ENCODE data around the gene SKIL. TPM values are rescaled to one million over a fixed set of nuclear protein-coding genes. Genes with fewer than 3 reads are reported as not detected.

The SKIL gene
- total RNA-seq, 1 donor from 2014 or later, result 94.0 TPM

DNA sequence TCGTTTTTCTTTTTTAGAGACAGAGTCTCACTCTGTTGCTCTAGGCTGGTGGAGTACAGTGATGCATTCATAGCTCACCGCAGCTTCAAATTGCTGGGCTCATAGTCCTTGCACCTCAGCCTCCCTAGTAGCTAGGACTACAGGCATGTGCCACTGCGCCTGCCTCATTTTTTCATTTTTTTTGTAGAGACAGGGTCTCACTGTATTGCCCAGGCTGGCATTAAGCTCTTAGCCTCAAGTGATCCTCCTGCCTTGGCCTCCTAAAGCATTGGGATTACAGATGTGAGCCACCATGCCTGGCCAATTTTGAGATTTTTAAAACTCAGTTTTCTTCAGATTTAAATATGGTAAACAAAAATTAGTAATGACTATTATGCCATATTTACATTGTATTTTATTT, 29.0 kb downstream of the SKIL start:
- Mint-ChIP-seq H3K27me3 (ENCODE audit: low read depth) (no peaks in the 10 kb centered on the region), H3K9me3 (ENCODE audit: low read depth) (no peaks in the 10 kb centered on the region), H3K4me1 (ENCODE audit: low read depth) (peaks cover 12% of the 10 kb centered on the region), H3K4me3 (ENCODE audit: unreplicated experiment) (no peak overlapping the region), H3K27ac (ENCODE audit: unreplicated experiment) (peak overlapping the region; percentile 45), H3K36me3 (ENCODE audit: low read depth) (peaks cover 26% of the 10 kb centered on the region)
- no peak for DNase-seq (ENCODE audit: low spot score)
- no peak for TF ChIP-seq CTCF (IDR thresholded peaks at IDR 0.05)

GRCh38 chr3:170387950-170388349, 30.4 kb downstream of the SKIL start:
- Mint-ChIP-seq H3K27me3 (ENCODE audit: low read depth) (no peaks in the 10 kb centered on the region), H3K4me3 (ENCODE audit: unreplicated experiment) (no peak overlapping the region), H3K9me3 (ENCODE audit: low read depth) (no peaks in the 10 kb centered on the region), H3K27ac (ENCODE audit: unreplicated experiment) (peak overlapping the region; percentile 8), H3K36me3 (ENCODE audit: low read depth) (peaks cover 31% of the 10 kb centered on the region), H3K4me1 (ENCODE audit: low read depth) (peaks cover 21% of the 10 kb centered on the region)
- TF ChIP-seq CTCF (IDR thresholded peaks at IDR 0.05), result peak; percentile 43
- DNase-seq (ENCODE audit: low spot score), result no peak

DNA sequence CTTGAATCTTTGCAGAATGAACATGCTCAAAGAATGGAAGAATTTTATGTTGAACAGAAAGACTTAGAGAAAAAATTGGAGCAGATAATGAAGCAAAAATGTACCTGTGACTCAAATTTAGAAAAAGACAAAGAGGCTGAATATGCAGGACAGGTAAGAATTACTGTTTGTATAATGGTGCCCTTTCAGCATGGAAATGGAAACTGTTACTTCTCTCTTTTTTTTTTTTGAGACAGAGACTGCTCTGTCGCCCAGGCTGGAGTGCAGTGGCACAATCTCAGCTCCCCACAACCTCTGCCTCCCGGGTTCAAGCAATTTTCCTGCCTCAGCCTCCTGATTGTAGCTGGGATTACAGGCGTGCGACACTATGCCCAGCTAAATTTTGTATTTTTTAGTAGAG, 33.6 kb downstream of the SKIL start:
- Mint-ChIP-seq H3K4me1 (ENCODE audit: low read depth) (peaks cover 11% of the 10 kb centered on the region), H3K27me3 (ENCODE audit: low read depth) (no peaks in the 10 kb centered on the region), H3K4me3 (ENCODE audit: unreplicated experiment) (no peak overlapping the region), H3K27ac (ENCODE audit: unreplicated experiment) (no peak overlapping the region), H3K36me3 (ENCODE audit: low read depth) (peaks cover 23% of the 10 kb centered on the region), H3K9me3 (ENCODE audit: low read depth) (no peaks in the 10 kb centered on the region)
- no peak for TF ChIP-seq CTCF (IDR thresholded peaks at IDR 0.05)
- DNase-seq (ENCODE audit: low spot score), result no peak

DNA sequence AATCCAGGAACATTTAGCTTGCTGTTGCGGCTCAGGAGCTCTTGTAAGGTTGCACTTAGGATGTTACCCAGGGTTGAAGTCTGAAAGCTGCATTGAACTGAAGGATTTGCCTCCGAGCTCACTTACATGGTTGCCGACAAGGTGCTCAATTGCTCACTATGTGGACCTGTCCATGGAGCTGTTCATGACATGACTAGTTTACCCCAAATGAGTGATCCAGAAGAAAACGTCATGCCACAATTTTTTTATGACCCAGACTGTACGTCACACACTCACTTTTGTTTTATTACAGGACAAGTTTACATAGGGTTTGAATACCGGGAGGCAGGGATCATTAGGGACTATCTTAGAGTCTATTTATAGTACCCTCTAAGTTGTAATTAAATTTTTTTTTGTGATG, 40.2 kb downstream of the SKIL start:
- H3K27ac Mint-ChIP-seq (ENCODE audit: unreplicated experiment), result peak overlapping the region; percentile 23

DNA sequence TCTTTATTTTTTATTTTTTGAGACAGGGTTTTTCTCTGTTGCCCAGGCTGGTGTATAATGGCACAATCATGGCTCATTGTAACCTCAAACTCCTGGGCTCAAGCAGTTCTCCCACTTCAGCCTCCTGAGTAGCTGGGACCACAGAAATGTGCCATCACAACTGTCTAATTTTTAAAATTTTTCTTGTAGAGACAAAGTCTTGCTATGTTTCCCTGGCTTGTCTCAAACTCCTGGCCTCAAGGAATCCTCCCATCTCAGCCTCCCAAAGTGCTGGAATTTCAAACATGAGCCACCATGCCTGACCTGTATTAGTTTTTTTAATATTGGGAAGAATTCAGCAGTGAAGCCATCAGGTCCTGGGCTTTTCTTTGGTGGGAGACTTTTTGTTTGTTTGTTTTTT, 47.6 kb downstream of the SKIL start:
- H3K9me3 Mint-ChIP-seq (ENCODE audit: low read depth), result peaks cover 6% of the 10 kb centered on the region
- peaks cover under 1% of the 10 kb centered on the region for H3K36me3 Mint-ChIP-seq (ENCODE audit: low read depth)
- peaks cover 6% of the 10 kb centered on the region for H3K4me1 Mint-ChIP-seq (ENCODE audit: low read depth)
- no peak for TF ChIP-seq CTCF (IDR thresholded peaks at IDR 0.05)
- no peak overlapping the region for H3K4me3 Mint-ChIP-seq (ENCODE audit: unreplicated experiment)
- H3K27ac Mint-ChIP-seq (ENCODE audit: unreplicated experiment), result no peak overlapping the region
- no peak for DNase-seq (ENCODE audit: low spot score)
- no peaks in the 10 kb centered on the region for H3K27me3 Mint-ChIP-seq (ENCODE audit: low read depth)

More for the DNA sequence above, 40.2 kb downstream of the SKIL start:
- no peak for DNase-seq (ENCODE audit: low spot score)
- peaks cover 3% of the 10 kb centered on the region for H3K9me3 Mint-ChIP-seq (ENCODE audit: low read depth)
- no peak for TF ChIP-seq CTCF (IDR thresholded peaks at IDR 0.05)
- H3K4me1 Mint-ChIP-seq (ENCODE audit: low read depth), result peaks cover 13% of the 10 kb centered on the region
- no peaks in the 10 kb centered on the region for H3K27me3 Mint-ChIP-seq (ENCODE audit: low read depth)
- no peak overlapping the region for H3K4me3 Mint-ChIP-seq (ENCODE audit: unreplicated experiment)
- peaks cover 11% of the 10 kb centered on the region for H3K36me3 Mint-ChIP-seq (ENCODE audit: low read depth)

Data from chondrocyte (in vitro differentiated cells).